GM12892 (cell line): ENCODE data around the gene ABCB8.

Source experiments
- POLR2A ChIP-seq: IDR thresholded peaks from 2 replicates; pipeline ENCODE4 v1.6.1; 2011; ENCODE audit warnings: low read depth, low read length, control low read depth
- POLR2AphosphoS5 ChIP-seq: IDR thresholded peaks from 2 replicates; pipeline ENCODE4 v1.6.1; 2011; ENCODE audit warnings: low read depth, low read length, control low read depth

DNA sequence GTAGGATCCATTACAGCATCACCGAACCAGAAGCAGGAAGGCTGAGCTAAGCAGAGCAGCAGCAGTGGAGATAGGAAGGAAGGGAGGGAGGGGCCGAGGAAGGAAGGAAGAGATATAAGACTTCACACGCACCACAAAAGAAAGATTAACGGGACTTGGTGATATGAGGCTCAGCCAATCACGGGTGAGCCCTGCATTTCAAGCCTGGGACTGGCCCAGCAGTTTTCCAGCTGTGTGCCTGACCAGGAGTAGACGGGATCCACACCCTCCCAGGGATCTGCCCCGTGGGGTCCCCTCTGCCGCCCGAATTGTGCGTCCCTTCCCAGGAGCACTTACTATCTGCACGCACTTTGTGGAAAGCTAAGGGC, 20.1 kb upstream of the ABCB8 start:
- TF ChIP-seq POLR2AphosphoS5, result no peak
- no peak for TF ChIP-seq POLR2A
